Pancreas (tissue), 10 donors: Measurements from ENCODE around the gene DLG4. TPM values are rescaled to one million over a fixed set of nuclear protein-coding genes. Genes with fewer than 3 reads are reported as not detected.

ENCODE experiments used
- ATAC-seq, 4 donors: fragments of 200-7000 bp; cut with Tn5 transposase; one replicate each; pipeline versions ENCODE4 v1.8.0 to v1.9.1; 2020; ENCODE audit warnings: mild to moderate bottlenecking in 4 of 4, moderate library complexity in 4 of 4
- DNase-seq, 6 donors: peaks; one replicate each; pipeline ENCODE4 v3.0.0-alpha.2; 2020
- FAIRE-seq: peaks from 2 replicates; lab custom pipeline; 2012; peaks lifted over from hg19 to GRCh38; lab: Jason Lieb, UNC
- H3K27ac ChIP-seq, 4 donors: fragments of 200-600 bp; sonication (generic); 1 replicate in 3 of 4; 2 replicates in 1 of 4; pipeline versions ENCODE4 v1.5.0 to v1.8.0; 2020
- H3K27me3 ChIP-seq, 4 donors: fragments of 200-600 bp; one replicate each; pipeline ENCODE4 v1.8.0; 2021
- H3K36me3 ChIP-seq, 3 donors: fragments of 200-600 bp; sonication (generic) in 1 of 3; one replicate each; pipeline versions ENCODE4 v1.5.0 to v1.8.0; 2020 to 2021
- H3K4me1 ChIP-seq, 3 donors: fragments of 200-600 bp; one replicate each; pipeline ENCODE4 v1.8.0; 2021
- H3K4me3 ChIP-seq, 4 donors: fragments of 200-600 bp; sonication (generic) in 2 of 4; one replicate each; pipeline versions ENCODE4 v1.5.0 to v1.8.0; 2020 to 2021
- H3K9me3 ChIP-seq, 4 donors: fragments of 200-600 bp; one replicate each; pipeline ENCODE4 v1.8.0; 2021
- CTCF ChIP-seq, 4 donors: fragments of 200-600 bp; sonication (generic) in 3 of 4; IDR thresholded peaks; one replicate each; pipeline versions ENCODE4 v1.5.0 to v1.8.0; 2021; ENCODE audit warnings: antibody characterized with exemption in 4 of 4
- WGBS, 2 donors: extraction: QIAGEN DNeasy Blood & Tissue Kit; methylation state at CpG; one replicate each; pipeline ENCODE4 v1.1.7; 2013; 5-methylcytosine and 5-hydroxymethylcytosine counted together
- intact Hi-C, 3 donors: fragments of 100-400 bp; cut with DNase I; formaldehyde crosslinking; loops; one replicate each; pipeline versions ENCODE4 v1.11.1 to v1.14.2; 2022
- polyA plus RNA-seq, 2 donors: library from polyadenylated mRNA; stranded (reverse); fragments of 200-250 nt; gene quantifications; one replicate each; pipeline ENCODE4 v1.2.3, GENCODE V29; 2013
- total RNA-seq, 6 donors: library from RNA; stranded (reverse); fragmentation: NEBNext Ultra II Directional in 4 of 6; extraction: Animal tissue kit (Norgen Biotek cat#: 25700) in 4 of 6; gene quantifications; one replicate each; pipeline versions ENCODE4 v1.2.1 to v1.2.4, GENCODE V29; 2021 to 2023
- donor health status: healthy with polysubstance abuse.
- donor health status: DM: no; HTN: no; CAD: no; lungs with moderate emphysema.
- donor health status: DM: no; HTN: no; CAD: no.
- donor health status: control.
- donor health status: control.
- donor health status: Bipolar disorder and iron deficiency.
- donor health status: DM: yes; HTN: yes; CAD: no.
- donor health status: DM: no; HTN: no; CAD: no.
- donor health status: DM: no; HTN: no; CAD: no.
- donor health status: DM: yes; HTN: yes; CAD: no.

The DLG4 gene
- total and polyA plus RNA-seq, 8 donors: 2.8 to 19.8 (median 7.8) TPM

GRCh38 chr17:7191571-7192270 is 27.9 kb downstream of the DLG4 start:
- Histone ChIP-seq H3K4me3 (no peak overlapping the region), H3K4me1 (no peaks in the 10 kb centered on the region), H3K27ac (no peak overlapping the region), H3K27me3 (no peaks in the 10 kb centered on the region), H3K9me3 (no peaks in the 10 kb centered on the region), H3K36me3 (no peaks in the 10 kb centered on the region)
- FAIRE-seq (no peak), ATAC-seq (peak; percentile 62 to 91 (median 78)), DNase-seq (peak in 2 of 6 donors; percentile 47 to 57)
- intact Hi-C loops: no loop called here
- TF ChIP-seq CTCF (IDR thresholded peaks at IDR 0.05): no peak
- WGBS, 2 donors: 71 to 75% methylated on average over 26 of the region's 26 CpGs

GRCh38 chr17:7191069-7191468 is 28.6 kb downstream of the DLG4 start:
- Histone ChIP-seq H3K9me3 (no peaks in the 10 kb centered on the region), H3K27ac (no peak overlapping the region), H3K36me3 (no peaks in the 10 kb centered on the region), H3K4me3 (no peak overlapping the region), H3K27me3 (no peaks in the 10 kb centered on the region), H3K4me1 (no peaks in the 10 kb centered on the region)
- DNase-seq (peak in 2 of 6 donors; percentile 18 to 19), FAIRE-seq (no peak), ATAC-seq (no peak)
- no peak for TF ChIP-seq CTCF (IDR thresholded peaks at IDR 0.05)
- 87 to 90% methylated on average over 12 of the region's 12 CpGs for WGBS, 2 donors
- intact Hi-C loops: no loop called here

GRCh38 chr17:7190276-7190917 is 29.2 kb downstream of the DLG4 start:
- no peak for FAIRE-seq
- no peak for ATAC-seq
- TF ChIP-seq CTCF (IDR thresholded peaks at IDR 0.05): no peak
- no peaks in the 10 kb centered on the region for H3K27me3 ChIP-seq
- DNase-seq: peak in 2 of 6 donors; percentile 27 to 33
- no peaks in the 10 kb centered on the region for H3K9me3 ChIP-seq
- no peaks in the 10 kb centered on the region for H3K36me3 ChIP-seq
- no peak overlapping the region for H3K4me3 ChIP-seq
- 85 to 88% methylated on average over 14 of the region's 14 CpGs for WGBS, 2 donors
- intact Hi-C loops: no loop called here
- H3K27ac ChIP-seq: no peak overlapping the region
- no peaks in the 10 kb centered on the region for H3K4me1 ChIP-seq

- H3K27me3 ChIP-seq: no peaks in the 10 kb centered on the region
- WGBS, 2 donors: 63 to 69% methylated on average over 7 of the region's 7 CpGs
- intact Hi-C loops: no loop called here
- TF ChIP-seq CTCF (IDR thresholded peaks at IDR 0.05): no peak
- no peaks in the 10 kb centered on the region for H3K4me1 ChIP-seq
- H3K36me3 ChIP-seq: no peaks in the 10 kb centered on the region
- DNase-seq (peak in 1 of 6 donors; percentile 12), ATAC-seq (no peak), FAIRE-seq (no peak)
- no peak overlapping the region for H3K4me3 ChIP-seq
- H3K27ac ChIP-seq: no peak overlapping the region
- no peaks in the 10 kb centered on the region for H3K9me3 ChIP-seq
Observed at GRCh38 chr17:7186241-7186640, 33.4 kb downstream of the DLG4 start.

GRCh38 chr17:7184647-7185046 is 35.0 kb downstream of the DLG4 start:
- no peaks in the 10 kb centered on the region for H3K4me1 ChIP-seq
- FAIRE-seq: no peak
- H3K27me3 ChIP-seq: no peaks in the 10 kb centered on the region
- H3K36me3 ChIP-seq: no peaks in the 10 kb centered on the region
- DNase-seq: peak in 1 of 6 donors; percentile 25
- H3K4me3 ChIP-seq: no peak overlapping the region
- no peak for ATAC-seq
- no peaks in the 10 kb centered on the region for H3K9me3 ChIP-seq
- H3K27ac ChIP-seq: peak overlapping the region in 1 of 4 donors; percentile 27
- no peak for TF ChIP-seq CTCF (IDR thresholded peaks at IDR 0.05)
- intact Hi-C loops: no loop called here
- 86 to 87% methylated on average over 6 of the region's 6 CpGs for WGBS, 2 donors
